GM18499 (cell line): ENCODE measurements around the gene HIC2.
"Not testable (repeated sequence)": the region's sequence is repeated elsewhere in the genome, so short reads cannot be mapped to it uniquely, and the experiment has no call there.

Experiments used
- ATAC-seq: cut with Tn5 transposase; IDR thresholded peaks from one replicate; pipeline ENCODE4 v1.9.1; 2021; ENCODE audit warnings: moderate number of reproducible peaks; ENCODE audit not compliant: insufficient read depth, unreplicated experiment

The HIC2 gene, protein sequence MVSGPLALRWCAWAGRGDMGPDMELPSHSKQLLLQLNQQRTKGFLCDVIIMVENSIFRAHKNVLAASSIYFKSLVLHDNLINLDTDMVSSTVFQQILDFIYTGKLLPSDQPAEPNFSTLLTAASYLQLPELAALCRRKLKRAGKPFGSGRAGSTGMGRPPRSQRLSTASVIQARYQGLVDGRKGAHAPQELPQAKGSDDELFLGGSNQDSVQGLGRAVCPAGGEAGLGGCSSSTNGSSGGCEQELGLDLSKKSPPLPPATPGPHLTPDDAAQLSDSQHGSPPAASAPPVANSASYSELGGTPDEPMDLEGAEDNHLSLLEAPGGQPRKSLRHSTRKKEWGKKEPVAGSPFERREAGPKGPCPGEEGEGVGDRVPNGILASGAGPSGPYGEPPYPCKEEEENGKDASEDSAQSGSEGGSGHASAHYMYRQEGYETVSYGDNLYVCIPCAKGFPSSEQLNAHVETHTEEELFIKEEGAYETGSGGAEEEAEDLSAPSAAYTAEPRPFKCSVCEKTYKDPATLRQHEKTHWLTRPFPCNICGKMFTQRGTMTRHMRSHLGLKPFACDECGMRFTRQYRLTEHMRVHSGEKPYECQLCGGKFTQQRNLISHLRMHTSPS

GRCh38 chr22:21417227-21417746 lies at the start of gene HIC2:
HIC2 (plus strand) TSS chr22:21417371; CDS start chr22:21442832, 25,461 bp downstream.
- not testable (repeated sequence) for ATAC-seq

- not testable (repeated sequence) for ATAC-seq
These were observed 48.4 kb upstream of the HIC2 start for GRCh38 chr22:21368603-21369310.

DNA sequence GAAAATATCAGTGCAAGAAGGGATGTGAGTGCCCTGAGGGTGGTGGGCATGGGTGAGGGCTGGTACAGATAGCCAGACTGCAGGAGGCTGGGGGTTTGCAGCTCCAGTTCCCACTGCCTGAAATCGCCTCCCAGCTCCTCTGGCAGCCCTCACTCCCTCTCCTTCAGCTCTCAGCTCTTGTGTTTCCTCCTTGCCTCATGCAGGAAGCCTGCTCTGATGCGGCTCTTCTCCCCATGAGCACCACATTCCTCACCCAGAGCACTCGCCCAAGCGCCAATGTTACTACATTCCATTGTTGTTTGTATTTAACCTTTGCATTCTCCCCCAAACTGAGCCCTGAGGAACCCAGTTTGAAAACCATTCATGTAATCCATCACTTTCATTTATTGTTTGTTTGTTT lies 41.3 kb upstream of the HIC2 start:
- not testable (repeated sequence) for ATAC-seq

DNA sequence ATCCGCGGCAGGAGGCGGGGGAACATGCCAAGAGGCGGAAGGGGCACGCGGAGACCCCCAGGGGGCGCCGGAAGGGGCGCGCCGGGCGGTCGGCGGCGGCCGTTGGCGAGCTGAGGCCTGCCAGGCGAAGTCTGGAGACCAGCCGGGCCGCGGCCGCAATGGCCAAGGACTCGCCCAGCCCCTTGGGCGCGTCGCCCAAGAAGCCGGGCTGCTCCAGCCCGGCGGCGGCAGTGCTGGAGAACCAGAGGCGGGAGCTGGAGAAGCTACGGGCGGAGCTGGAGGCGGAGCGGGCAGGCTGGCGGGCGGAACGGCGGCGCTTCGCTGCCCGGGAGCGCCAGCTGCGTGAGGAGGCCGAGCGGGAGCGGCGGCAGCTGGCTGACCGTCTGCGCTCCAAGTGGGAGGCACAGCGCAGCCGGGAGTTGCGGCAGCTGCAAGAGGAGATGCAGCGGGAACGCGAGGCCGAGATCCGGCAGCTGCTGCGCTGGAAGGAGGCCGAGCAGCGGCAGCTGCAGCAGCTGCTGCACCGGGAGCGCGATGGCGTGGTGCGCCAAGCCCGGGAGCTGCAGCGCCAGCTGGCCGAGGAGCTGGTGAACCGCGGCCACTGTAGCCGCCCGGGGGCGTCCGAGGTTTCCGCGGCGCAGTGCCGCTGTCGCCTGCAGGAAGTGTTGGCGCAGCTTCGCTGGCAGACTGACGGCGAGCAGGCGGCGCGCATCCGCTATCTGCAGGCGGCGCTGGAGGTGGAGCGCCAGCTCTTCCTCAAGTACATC lies 33.3 kb upstream of the HIC2 start, which contains the start of gene RIMBP3B:
Gene RIMBP3B, plus strand, starts transcription at position 51 of the 767 bp plus-strand sequence. Its CDS starts 108 bp downstream, at position 159.
- not testable (repeated sequence) for ATAC-seq

GRCh38 chr22:21384468-21385357 lies 32.5 kb upstream of the HIC2 start:
- ATAC-seq = not testable (repeated sequence)

GRCh38 chr22:21389480-21389879 lies 27.7 kb upstream of the HIC2 start:
- not testable (repeated sequence) for ATAC-seq

DNA sequence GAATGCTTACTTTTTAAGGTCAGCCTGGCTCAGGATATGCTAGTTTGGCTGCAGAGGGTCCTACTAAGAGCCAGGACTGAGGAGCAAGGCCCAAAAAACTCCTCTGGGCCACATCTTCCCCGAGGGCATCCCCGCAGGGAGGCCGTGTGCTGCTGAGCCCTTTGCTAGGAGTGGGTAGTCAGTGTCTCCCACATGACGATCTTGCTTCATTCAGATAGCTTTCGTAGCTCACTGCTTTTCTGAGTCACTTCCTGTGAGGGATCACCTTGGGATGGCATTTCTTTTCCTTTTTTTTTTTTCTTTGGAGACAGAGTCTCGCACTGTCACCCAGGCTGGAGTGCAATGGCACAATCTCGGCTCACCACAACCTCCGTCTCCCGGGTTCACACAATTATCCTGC lies 27.2 kb upstream of the HIC2 start:
- ATAC-seq = not testable (repeated sequence)

GRCh38 chr22:21394613-21395012 lies 22.6 kb upstream of the HIC2 start:
- not testable (repeated sequence) for ATAC-seq

DNA sequence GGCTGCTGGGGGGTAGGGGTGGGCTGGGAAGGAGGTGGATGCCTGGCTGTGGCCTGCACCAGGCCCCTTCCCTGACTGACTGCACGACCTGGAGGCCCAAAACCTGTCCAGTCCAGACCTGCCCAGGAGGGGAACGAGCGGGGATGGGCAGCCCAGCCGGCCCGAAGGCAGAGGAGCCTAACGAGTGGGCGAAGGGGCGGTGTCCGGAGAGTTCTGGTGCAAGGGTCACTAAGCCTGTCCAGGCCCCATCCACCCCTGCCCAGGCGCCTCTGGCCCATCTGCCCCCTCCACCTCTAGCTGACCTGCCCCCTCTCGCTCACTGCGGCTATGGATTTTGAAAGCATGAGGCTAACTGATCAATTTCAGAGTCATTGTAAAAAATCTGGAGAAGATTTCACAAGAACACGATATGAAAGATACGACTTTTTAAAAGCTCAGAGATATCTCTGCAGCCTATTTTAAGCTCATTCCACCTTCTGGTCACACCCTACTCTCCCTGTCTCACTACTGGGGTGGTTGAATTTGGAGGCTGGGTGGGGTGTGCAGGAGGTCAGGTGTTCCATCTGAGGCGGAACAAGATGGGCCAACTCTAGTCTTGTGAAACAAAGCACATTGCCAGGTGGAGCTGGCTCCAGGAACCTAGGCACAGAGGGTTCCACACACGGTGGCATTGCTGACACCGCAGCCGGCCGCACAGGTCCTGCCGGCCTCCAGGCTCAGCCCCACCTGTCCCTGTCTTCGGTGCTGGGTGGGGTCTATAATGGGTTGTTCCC lies 15.8 kb upstream of the HIC2 start:
- ATAC-seq = not testable (repeated sequence)

DNA sequence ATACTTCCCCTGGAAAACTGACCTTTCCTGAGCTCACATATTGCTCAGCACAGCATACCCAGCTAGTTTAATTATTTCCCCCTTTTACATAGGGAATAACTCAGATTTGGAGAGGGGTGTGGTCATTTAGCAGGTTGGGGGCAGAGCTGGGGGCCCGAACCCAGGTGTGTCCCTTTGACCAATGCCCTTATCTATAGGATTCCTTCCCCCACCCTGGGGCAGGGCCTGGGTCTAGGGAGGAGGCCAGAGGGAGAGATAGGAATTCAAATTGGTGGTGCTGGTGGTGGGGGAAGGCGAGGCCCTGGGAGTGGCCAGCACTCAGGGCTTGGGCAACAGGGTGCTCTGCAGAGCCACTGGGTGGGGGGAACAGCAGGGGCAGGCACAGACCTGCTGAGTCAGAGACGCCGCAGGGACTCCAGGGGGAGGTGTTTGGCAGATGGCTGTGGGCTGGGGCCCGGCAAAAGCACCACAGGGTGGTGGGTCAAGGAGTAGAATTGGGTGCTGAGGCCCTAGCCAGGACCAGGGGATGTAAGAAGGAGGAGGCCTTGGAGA lies 14.3 kb upstream of the HIC2 start:
- not testable (repeated sequence) for ATAC-seq

DNA sequence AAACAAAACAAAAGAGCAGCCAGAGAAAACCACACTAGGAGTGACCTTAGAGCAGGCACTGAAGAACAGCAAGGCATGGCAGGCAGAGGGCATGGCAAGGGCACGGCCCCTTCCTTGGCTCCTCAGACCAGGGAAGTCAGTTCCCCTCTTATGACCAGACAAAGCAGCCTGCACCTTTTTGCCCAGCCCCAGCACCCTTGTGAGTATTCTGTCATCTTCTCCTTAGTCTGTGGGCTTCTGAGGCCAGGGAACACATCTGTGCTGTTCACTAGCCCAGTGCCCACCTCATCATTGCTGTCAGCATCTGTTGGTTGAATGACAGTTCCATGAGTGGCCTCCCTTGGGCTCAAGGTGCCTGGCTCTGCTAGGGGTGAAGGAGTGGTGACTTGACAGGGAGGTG lies 10.0 kb upstream of the HIC2 start:
- ATAC-seq = not testable (repeated sequence)

GRCh38 chr22:21407792-21408191 lies 9.4 kb upstream of the HIC2 start:
- not testable (repeated sequence) for ATAC-seq

- ATAC-seq = not testable (repeated sequence)
These were observed 796 bp upstream of the HIC2 start for GRCh38 chr22:21416375-21416774.

GRCh38 chr22:21417853-21418252 lies 682 bp downstream of the HIC2 start:
- not testable (repeated sequence) for ATAC-seq

DNA sequence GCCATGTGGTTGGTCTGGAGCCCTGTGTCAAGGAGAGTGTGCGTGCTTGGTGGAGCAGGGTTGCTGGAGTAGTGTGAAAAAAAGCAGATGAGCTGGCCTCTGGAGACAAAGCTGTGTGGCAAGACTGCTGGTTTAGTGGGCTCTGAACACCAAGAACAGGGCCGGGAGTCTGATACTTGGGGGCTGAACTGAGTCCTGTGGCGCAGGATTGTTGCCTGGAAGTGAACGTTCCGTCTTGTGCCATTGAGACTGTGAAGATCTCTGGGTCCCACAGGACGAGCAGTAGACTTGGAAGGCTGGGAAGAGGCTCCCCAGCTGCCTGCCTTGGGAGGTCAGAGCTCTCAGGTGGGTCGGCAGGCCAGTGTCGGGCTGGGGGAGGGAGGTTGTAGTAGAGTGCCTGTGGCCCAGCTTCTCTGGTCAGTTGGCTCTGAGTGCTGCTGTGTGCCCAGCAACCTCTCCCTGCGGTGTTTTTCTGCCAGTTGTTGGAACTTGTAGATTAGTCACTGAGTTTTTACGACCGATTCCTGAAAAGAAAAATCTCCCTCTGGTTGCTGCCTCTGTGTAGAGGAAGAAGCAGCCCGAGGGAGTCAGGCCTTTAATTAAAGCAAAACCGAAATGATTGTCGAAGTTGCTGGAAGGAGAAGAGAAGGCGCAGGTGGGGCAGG lies 1.9 kb downstream of the HIC2 start:
- ATAC-seq = not testable (repeated sequence)

- ATAC-seq = not testable (repeated sequence)
These were observed 3.1 kb downstream of the HIC2 start for GRCh38 chr22:21420180-21420763.
